CD4-positive, alpha-beta T cell treated with Interleukin-10 for 1 hour (primary cell): ENCODE measurements around the gene DCDC1.

Experiments
- DNase-seq: peaks from one replicate; pipeline ENCODE4 v3.0.0-alpha.2; 2020

DCDC1 gene

GRCh38 chr11:31369348-31370329 lies at the start of gene DCDC1, which contains the start of gene DNAJC24:
Gene DCDC1 (minus strand): TSS chr11:31369739. CDS start chr11:31328280, 41,459 bp downstream.
Gene DNAJC24 (plus strand): TSS chr11:31369860. CDS start chr11:31370749, 889 bp downstream.
- DNase-seq: peak; percentile 95

- no peak for DNase-seq
These were observed 49.6 kb upstream of the DCDC1 start for GRCh38 chr11:31419138-31419537.

DNA sequence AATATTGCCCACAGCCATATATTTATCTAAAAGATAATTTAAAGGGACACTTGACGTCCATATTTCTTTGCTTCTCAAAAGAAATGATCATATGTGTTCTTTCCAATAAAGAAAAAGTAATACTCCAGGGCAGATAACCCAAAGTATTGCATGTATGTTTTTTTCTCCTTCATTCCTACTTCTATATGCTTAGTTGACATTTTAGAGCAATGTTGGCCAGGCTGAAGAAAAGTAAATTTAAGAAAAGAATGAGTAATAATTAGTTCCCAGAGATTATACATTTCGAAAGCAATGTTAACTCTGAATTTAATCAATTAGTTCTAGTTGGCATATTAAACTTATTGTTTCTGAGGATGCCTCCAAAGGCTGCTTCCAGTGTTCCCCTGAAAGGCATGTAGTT lies 48.3 kb upstream of the DCDC1 start:
- no peak for DNase-seq

GRCh38 chr11:31417357-31417756 lies 47.8 kb upstream of the DCDC1 start:
- no peak for DNase-seq

- no peak for DNase-seq
These were observed 45.9 kb upstream of the DCDC1 start for GRCh38 chr11:31415435-31415834.

DNA sequence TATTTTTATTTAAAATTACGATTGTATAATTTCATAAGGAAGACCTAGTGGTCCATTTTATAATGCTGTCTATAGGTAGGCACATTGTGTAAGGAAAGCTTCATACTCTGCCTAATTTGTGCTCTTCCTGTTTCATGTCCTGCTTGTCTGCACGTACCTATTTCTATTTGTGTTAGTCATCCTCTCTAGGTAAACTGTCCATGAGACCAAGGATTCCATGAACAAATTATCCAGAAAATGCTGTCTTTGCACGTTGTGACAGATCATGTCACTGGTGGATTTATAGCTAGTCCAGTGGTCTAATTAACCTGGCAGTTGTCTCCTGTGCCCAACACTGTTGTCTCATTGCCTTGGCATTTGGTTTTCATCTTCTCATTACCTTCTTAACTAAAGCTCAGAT lies 44.8 kb upstream of the DCDC1 start:
- no peak for DNase-seq

DNA sequence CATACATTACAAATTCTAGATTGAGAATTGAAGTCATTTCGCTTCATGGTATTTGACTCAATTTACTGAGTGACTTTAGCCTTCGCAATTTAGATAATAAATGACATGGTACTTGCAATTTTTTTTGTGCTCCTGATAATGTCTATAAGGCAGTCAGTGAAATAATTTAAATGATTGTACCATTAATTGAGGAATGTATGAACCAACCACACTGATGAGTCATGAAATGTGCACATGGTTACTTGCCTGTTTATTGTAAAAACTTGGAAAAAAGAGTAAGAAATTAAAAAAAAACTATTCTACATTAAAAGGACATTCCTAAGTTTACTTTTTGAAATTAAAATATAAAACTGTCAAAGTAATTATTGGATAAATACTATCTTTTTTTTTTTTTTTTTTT lies 43.4 kb upstream of the DCDC1 start:
- DNase-seq: no peak

DNA sequence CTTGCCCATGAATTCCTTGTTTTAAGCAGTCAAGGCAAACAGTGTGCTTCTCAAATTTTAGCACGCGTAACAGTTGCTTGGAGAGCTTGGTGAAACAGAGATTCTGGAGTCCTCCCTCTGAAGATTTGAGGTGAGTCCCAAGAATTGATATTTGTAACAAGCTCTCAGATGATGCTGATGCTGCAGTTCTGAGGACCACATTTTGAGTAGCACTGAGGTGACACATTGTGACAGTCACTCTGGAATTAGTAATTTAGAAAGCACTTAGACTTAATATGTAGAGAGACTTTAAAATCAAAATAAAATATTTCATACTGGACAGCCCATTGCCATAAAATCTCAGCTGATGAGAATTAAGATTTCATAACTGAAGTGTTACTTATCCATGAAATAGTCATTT lies 38.7 kb upstream of the DCDC1 start:
- no peak for DNase-seq

DNA sequence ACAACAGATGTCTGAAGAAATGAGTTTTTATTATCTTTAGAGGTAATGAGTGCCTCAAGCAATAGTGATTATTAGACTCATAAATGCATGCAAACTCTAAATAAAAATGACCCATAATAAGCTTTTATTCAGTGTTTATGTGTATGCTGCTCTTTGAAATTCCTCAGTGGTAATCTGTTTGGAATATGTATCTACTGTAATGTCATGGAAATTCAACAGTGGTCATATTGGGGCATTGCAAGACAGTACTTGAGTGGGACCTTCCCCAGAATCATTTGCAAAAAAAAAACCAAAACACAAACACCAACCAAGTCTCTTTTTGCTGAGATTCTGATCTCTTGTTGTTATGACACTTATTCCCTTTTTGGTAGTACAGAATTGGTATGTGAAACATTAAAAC lies 35.1 kb upstream of the DCDC1 start:
- no peak for DNase-seq

DNA sequence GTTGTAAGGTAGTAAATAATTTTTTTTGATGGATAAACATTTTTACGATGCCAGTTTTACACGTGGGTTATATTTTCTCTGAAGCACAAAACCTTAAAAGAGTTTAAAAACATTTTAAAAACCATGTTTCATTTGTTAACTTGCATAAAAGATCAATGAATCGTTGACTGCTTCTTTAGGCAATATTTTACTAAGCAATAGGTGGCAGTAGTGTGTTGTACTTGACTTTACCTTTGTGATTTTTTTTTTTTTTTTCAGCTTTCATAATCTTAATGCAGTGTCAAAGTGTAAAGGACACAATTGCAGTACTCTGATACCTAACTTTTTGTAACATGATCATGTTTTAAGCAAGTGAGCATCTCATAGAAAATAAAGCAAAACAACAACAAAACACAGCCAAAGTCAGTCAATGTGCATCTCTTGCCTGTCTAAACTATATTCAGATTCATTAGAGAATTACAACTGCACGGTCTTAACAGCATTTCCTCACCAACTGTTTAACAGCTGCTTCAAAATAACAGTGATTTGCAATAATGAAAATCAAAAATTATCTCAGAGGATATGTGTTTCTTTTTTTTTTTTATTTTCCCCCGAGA lies 27.8 kb upstream of the DCDC1 start:
- peak; percentile 31 for DNase-seq

DNA sequence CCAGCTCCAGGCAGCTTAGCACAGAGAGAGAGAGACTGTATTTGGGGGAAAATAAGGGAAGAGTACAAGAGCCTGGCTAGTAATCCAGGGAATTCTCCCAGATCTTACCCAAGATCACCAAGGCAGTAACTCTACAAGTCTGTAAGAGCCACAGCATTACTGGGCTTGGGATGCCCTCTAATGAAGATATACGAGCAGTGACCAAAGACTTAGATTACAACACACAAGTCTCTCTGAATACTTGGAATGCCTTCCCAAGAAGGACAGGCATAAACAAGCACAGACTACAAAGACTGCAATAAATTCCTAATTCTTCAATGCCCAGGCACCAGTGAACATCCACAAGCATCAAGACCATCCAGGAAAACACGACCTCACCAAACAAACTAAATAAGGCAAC lies 17.8 kb upstream of the DCDC1 start:
- DNase-seq: no peak

DNA sequence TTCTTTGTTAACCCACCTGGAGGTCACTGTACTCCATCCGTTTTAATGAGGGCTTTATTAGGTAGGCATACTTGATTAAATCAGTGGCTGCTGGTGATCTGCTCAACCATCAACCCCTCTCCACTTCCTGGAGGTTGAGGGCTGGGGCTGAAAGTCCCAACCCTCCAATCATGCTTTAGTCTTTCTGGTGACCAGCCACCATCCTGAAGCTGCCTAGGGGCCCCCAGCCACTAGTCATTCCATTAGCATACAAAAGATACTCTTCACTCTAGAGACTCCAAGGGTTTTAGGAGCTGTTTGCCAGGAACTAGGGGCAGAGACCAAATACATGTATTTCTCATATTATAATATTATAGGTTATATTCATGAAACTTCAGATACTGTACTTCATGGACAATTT lies 13.6 kb upstream of the DCDC1 start:
- DNase-seq: no peak

DNA sequence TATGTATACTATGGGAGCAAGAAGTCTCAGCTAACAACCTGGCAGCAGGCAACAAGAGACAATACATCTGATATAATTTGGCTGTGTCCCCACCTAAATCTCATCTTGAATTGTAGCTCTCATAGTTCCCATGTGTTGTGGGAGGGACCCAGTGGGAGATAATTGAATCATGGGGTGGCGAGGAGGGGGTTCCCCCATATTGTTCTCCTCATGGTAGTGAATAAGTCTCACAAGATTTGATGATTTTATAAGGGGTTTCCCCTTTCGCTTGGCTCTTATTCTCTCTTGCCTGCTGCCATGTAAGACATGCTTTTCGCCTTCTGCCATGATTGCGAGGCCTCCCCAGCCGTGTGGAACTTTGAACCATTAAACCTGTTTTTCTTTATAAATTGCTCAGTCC lies 6.3 kb upstream of the DCDC1 start:
- no peak for DNase-seq

GRCh38 chr11:31366795-31367194 lies 2.7 kb downstream of the DCDC1 start:
- peak; percentile 51 for DNase-seq

GRCh38 chr11:31361743-31362142 lies 7.8 kb downstream of the DCDC1 start:
- DNase-seq: no peak

DNA sequence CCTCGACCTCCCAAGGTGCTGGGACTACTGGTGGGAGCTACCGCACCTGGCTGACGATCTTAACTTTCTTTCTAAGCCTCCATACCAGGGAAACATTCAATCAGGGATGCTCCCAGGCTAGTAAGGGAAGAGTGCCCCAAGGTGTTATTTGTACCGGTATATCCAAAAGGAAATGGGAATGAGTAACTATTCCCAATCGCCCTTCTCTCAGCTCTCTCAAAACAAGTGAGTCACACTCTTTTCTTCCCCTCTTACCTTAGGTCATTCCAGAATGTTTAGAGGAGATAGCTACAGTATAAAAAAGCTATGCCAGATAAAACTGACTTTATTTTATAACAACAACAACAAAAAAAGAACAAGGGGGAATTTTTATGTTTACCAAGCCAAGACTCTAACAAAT lies 13.7 kb downstream of the DCDC1 start:
- DNase-seq: no peak

GRCh38 chr11:31355131-31355530 lies 14.4 kb downstream of the DCDC1 start:
- DNase-seq: no peak

GRCh38 chr11:31351168-31351567 lies 18.4 kb downstream of the DCDC1 start:
- DNase-seq: no peak

- DNase-seq: peak; percentile 33
These were observed 28.5 kb downstream of the DCDC1 start for GRCh38 chr11:31340903-31341572.

- DNase-seq: no peak
These were observed 31.7 kb downstream of the DCDC1 start for GRCh38 chr11:31337806-31338205.

- no peak for DNase-seq
These were observed 40.8 kb downstream of the DCDC1 start for GRCh38 chr11:31328697-31329096.

GRCh38 chr11:31327417-31327816 lies 42.1 kb downstream of the DCDC1 start:
- DNase-seq: no peak

GRCh38 chr11:31326470-31327148 lies 42.9 kb downstream of the DCDC1 start:
- DNase-seq: no peak
